Endothelial cell of umbilical vein (primary cell): ENCODE results near the gene OXNAD1. TPM values are rescaled to one million over a fixed set of nuclear protein-coding genes. Genes with fewer than 3 reads are reported as not detected.

Experiments
- BruUV-seq: library from RNA; stranded (reverse); fragments of 400-500 nt; replicated peaks from 2 replicates; lab custom pipeline; 2021; lab: Mats Ljungman, UMichigan
- CTCF ChIA-PET: fragments of 300-600, 350-600 bp; sonication (Branson Sonifier 250); formaldehyde crosslinking; loops from one replicate; lab custom pipeline; 2021; ENCODE audit warnings: antibody characterized with exemption, inconsistent platforms; lab: Charles Lee
- POLR2A ChIA-PET: fragments of 300-600, 350-600 bp; sonication (Branson Sonifier 250); formaldehyde crosslinking; loops from one replicate; lab custom pipeline; 2021; ENCODE audit warnings: antibody characterized with exemption, inconsistent platforms; lab: Charles Lee
- DNase-seq: peaks from one replicate; pipeline ENCODE4 v3.0.0-alpha.2; 2011; ENCODE audit warnings: low read depth, low spot score
- FAIRE-seq: peaks from 2 replicates; lab custom pipeline; 2011; peaks lifted over from hg19 to GRCh38; lab: Jason Lieb, UNC
- H2AFZ ChIP-seq: 2 replicates; pipeline ENCODE4 v1.6.0; 2012; ENCODE audit warnings: low read depth, low read length, control low read depth, inconsistent platforms
- H3K27ac ChIP-seq: 2 replicates; pipeline ENCODE4 v1.5.1; 2011; ENCODE audit warnings: low read depth, mild to moderate bottlenecking, control low read depth, low read length, moderate library complexity; ENCODE audit not compliant: insufficient read depth
- H3K27me3 ChIP-seq, 2 experiments: 2 replicates each; pipeline versions ENCODE4 v1.6.0 to v1.6.1; 2011; ENCODE audit warnings: low read length in 2 of 2, mixed read lengths in 1 of 2; ENCODE audit not compliant: control insufficient read depth in 2 of 2, insufficient read depth in 2 of 2
- H3K36me3 ChIP-seq, 2 experiments: 2 replicates in 1 of 2; 3 replicates in 1 of 2; pipeline ENCODE4 v1.5.1; 2011; ENCODE audit warnings: low read length in 2 of 2, mild to moderate bottlenecking in 1 of 2, moderate library complexity in 1 of 2; ENCODE audit not compliant: control insufficient read depth in 2 of 2, insufficient read depth in 2 of 2; ENCODE audit errors: extremely low read depth in 1 of 2
- H3K4me1 ChIP-seq: 3 replicates; pipeline ENCODE4 v1.5.1; 2011; ENCODE audit warnings: mild to moderate bottlenecking, low read length; ENCODE audit not compliant: control insufficient read depth, insufficient read depth; ENCODE audit errors: extremely low read depth
- H3K4me2 ChIP-seq: 2 replicates; pipeline ENCODE4 v1.6.1; 2011; ENCODE audit warnings: low read length, control low read depth, mixed read lengths; ENCODE audit not compliant: insufficient read depth
- H3K4me3 ChIP-seq, 3 experiments: fragments of 200-600 bp in 1 of 3; sonication (generic), shearing (Covaris generic) in 1 of 3; replicated peaks in 1 of 3; 2 replicates each; pipeline ENCODE4 v1.5.1; 2011 to 2016; ENCODE audit warnings: control low read depth in 3 of 3, low read length in 3 of 3, mild to moderate bottlenecking in 2 of 3, inconsistent platforms in 1 of 3, low read depth in 1 of 3, moderate library complexity in 1 of 3; ENCODE audit not compliant: insufficient read depth in 1 of 3
- H3K79me2 ChIP-seq: 2 replicates; pipeline ENCODE4 v1.6.0; 2012; ENCODE audit warnings: low read length, inconsistent platforms; ENCODE audit not compliant: control insufficient read depth, insufficient read depth
- H3K9ac ChIP-seq: replicated peaks from 2 replicates; pipeline ENCODE3; 2011; ENCODE audit warnings: low read length, control low read depth; ENCODE audit not compliant: insufficient read depth; ENCODE audit errors: extremely low read depth
- H3K9me1 ChIP-seq: replicated peaks from 3 replicates; pipeline ENCODE4 v1.6.0; 2011; ENCODE audit warnings: mild to moderate bottlenecking, low read length; ENCODE audit not compliant: control insufficient read depth, insufficient read depth; ENCODE audit errors: extremely low read depth
- H3K9me3 ChIP-seq: replicated peaks from 2 replicates; pipeline ENCODE4 v1.5.1; 2012; ENCODE audit warnings: low read length, inconsistent platforms; ENCODE audit not compliant: control insufficient read depth, insufficient read depth
- H4K20me1 ChIP-seq: replicated peaks from 2 replicates; pipeline ENCODE3; 2011; ENCODE audit warnings: mild to moderate bottlenecking, low read length; ENCODE audit not compliant: control insufficient read depth, insufficient read depth; ENCODE audit errors: extremely low read depth
- CTCF ChIP-seq, 2 donors: IDR thresholded peaks; 1 replicate in 1 of 2; 2 replicates in 1 of 2; pipeline ENCODE4 v1.5.1; 2011; ENCODE audit warnings: low read length in 2 of 2, mild to moderate bottlenecking in 2 of 2, moderate library complexity in 2 of 2, control low read depth in 1 of 2, inconsistent platforms in 1 of 2, low read depth in 1 of 2; ENCODE audit not compliant: insufficient read depth in 1 of 2; ENCODE audit errors: extremely low read depth in 1 of 2
- EZH2 ChIP-seq: IDR thresholded peaks from 2 replicates; pipeline ENCODE4 v1.6.1; 2012; ENCODE audit warnings: borderline replicate concordance, low read depth, mild to moderate bottlenecking, moderate library complexity, low read length, inconsistent platforms; ENCODE audit not compliant: severe bottlenecking
- FOS ChIP-seq: IDR thresholded peaks from 2 replicates; pipeline ENCODE4 v1.6.1; 2011; ENCODE audit warnings: mild to moderate bottlenecking, low read length, moderate library complexity, borderline replicate concordance; ENCODE audit not compliant: insufficient read depth
- GATA2 ChIP-seq: IDR thresholded peaks from 2 replicates; pipeline ENCODE4 v1.7.0; 2011; ENCODE audit warnings: low read depth, mild to moderate bottlenecking, moderate library complexity, mixed read lengths, low read length; ENCODE audit not compliant: insufficient read length, insufficient read depth
- JUN ChIP-seq: IDR thresholded peaks from 2 replicates; pipeline ENCODE4 v1.6.1; 2011; ENCODE audit warnings: borderline replicate concordance, low read depth; ENCODE audit not compliant: insufficient read length, insufficient read depth
- MAX ChIP-seq: IDR thresholded peaks from 2 replicates; pipeline ENCODE4 v1.6.1; 2011; ENCODE audit not compliant: insufficient read depth, insufficient read length
- MYC ChIP-seq: IDR thresholded peaks from one replicate; pipeline ENCODE4 v1.6.1; 2011; ENCODE audit warnings: mild to moderate bottlenecking, low read depth, low read length
- POLR2A ChIP-seq: IDR thresholded peaks from 2 replicates; pipeline ENCODE4 v1.6.1; 2012; ENCODE audit warnings: low read depth, mild to moderate bottlenecking, control low read depth, low read length
- POLR2AphosphoS5 ChIP-seq: IDR thresholded peaks from 2 replicates; pipeline ENCODE4 v1.6.1; 2012; ENCODE audit warnings: low read depth, mild to moderate bottlenecking, control low read depth, low read length, moderate library complexity; ENCODE audit not compliant: insufficient read depth
- dilution Hi-C: fragments of 300-500 bp; cut with MboI; formaldehyde crosslinking; loops from one replicate; pipeline ENCODE4 v1.15.0; 2019; ENCODE audit warnings: low sequenced_read_pairs; ENCODE audit not compliant: extremely low pct_ligation_motif_present
- intact Hi-C: fragments of 100-400 bp; cut with micrococcal nuclease; formaldehyde crosslinking; loops from one replicate; pipeline ENCODE4 v1.10.0; 2022
- polyA plus RNA-seq, 4 experiments: library from polyadenylated mRNA; depleted of rRNA in 3 of 4; stranded (reverse) in 3 of 4; unstranded in 1 of 4; fragments of >200 nt; gene quantifications; 2 replicates each; pipeline versions ENCODE4 v1.2.1 to v1.2.3, GENCODE V29; 2011 to 2012; ENCODE audit warnings: missing spikeins in 1 of 4
- total RNA-seq: library from RNA; stranded (reverse); gene quantifications from 2 replicates; pipeline ENCODE4 v1.2.3, GENCODE V29; 2021

OXNAD1 gene
- total and polyA plus RNA-seq, 2 donors (not counting 3 experiments of a cell fraction or from before 2014, with no cell fraction given): 5.5 to 9.7 TPM

GRCh38 chr3:16241225-16241624 is 23.8 kb upstream of the OXNAD1 start:
- H3K9me3 ChIP-seq: no peaks in the 10 kb centered on the region
- peaks cover 11% of the 10 kb centered on the region for H3K4me1 ChIP-seq
- CTCF ChIA-PET: interaction anchor here (0.6 to 4.2 kb wide), 6 partner anchors 8 to 192 kb away, joined by 3 to 30 read pairs (median 3); no protein-coding TSS in a partner anchor
- H3K27ac ChIP-seq: no peak overlapping the region
- no peak overlapping the region for H2AFZ ChIP-seq
- DNase-seq: no peak
- no TSS peak for BruUV-seq
- H3K79me2 ChIP-seq: no peaks in the 10 kb centered on the region
- dilution Hi-C loops: no loop called here
- no peak for TF ChIP-seq EZH2
- no peak for TF ChIP-seq MAX
- TF ChIP-seq FOS: no peak
- no peak for TF ChIP-seq POLR2A
- TF ChIP-seq JUN: no peak
- TF ChIP-seq CTCF (IDR thresholded peaks at IDR 0.05; ENCODE audit: extremely low read depth in 1 of 2, insufficient read depth in 1 of 2, low read depth in 1 of 2, low read length in 2 of 2): no peak
- TF ChIP-seq MYC: no peak
- no peak for TF ChIP-seq GATA2
- no peak for TF ChIP-seq POLR2AphosphoS5
- POLR2A ChIA-PET: no interaction called here
- no peaks in the 10 kb centered on the region for H3K27me3 ChIP-seq
- FAIRE-seq: no peak
- no peaks in the 10 kb centered on the region for H4K20me1 ChIP-seq
- no peaks in the 10 kb centered on the region for H3K36me3 ChIP-seq
- H3K4me3 ChIP-seq: no peak overlapping the region
- no peaks in the 10 kb centered on the region for H3K9me1 ChIP-seq
- no peak overlapping the region for H3K4me2 ChIP-seq
- no peak overlapping the region for H3K9ac ChIP-seq
- intact Hi-C loops: no loop called here
